ENCODE results near the gene GZF1.

The GZF1 gene

GRCh38 chr20:23393996-23394775 lies 32.2 kb downstream of the GZF1 start:
- no peak for DNase-seq
- intact Hi-C loops (cut with DNase I; ENCODE audit: low total_unique reads) = no loop called here
- H3K36me3 ChIP-seq = peaks cover 35 to 59% (median 52%) of the 10 kb centered on the region in 3 donors
- no peaks in the 10 kb centered on the region for H3K9me3 ChIP-seq
- no peaks in the 10 kb centered on the region for H3K27me3 ChIP-seq
- H3K4me1 ChIP-seq = no peaks in the 10 kb centered on the region
- H3K27ac ChIP-seq = no peak overlapping the region
- TF ChIP-seq, protein P1, sequence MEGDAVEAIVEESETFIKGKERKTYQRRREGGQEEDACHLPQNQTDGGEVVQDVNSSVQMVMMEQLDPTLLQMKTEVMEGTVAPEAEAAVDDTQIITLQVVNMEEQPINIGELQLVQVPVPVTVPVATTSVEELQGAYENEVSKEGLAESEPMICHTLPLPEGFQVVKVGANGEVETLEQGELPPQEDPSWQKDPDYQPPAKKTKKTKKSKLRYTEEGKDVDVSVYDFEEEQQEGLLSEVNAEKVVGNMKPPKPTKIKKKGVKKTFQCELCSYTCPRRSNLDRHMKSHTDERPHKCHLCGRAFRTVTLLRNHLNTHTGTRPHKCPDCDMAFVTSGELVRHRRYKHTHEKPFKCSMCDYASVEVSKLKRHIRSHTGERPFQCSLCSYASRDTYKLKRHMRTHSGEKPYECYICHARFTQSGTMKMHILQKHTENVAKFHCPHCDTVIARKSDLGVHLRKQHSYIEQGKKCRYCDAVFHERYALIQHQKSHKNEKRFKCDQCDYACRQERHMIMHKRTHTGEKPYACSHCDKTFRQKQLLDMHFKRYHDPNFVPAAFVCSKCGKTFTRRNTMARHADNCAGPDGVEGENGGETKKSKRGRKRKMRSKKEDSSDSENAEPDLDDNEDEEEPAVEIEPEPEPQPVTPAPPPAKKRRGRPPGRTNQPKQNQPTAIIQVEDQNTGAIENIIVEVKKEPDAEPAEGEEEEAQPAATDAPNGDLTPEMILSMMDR (IDR thresholded peaks at IDR 0.05) = no peak
- no peak overlapping the region for H3K4me3 ChIP-seq

GRCh38 chr20:23396950-23397627 lies 35.1 kb downstream of the GZF1 start:
- no peaks in the 10 kb centered on the region for H3K27me3 ChIP-seq
- H3K27ac ChIP-seq = no peak overlapping the region
- H3K9me3 ChIP-seq = no peaks in the 10 kb centered on the region
- no peak overlapping the region for H3K4me3 ChIP-seq
- TF ChIP-seq, protein P1 (IDR thresholded peaks at IDR 0.05) = no peak
- peaks cover 28 to 45% (median 43%) of the 10 kb centered on the region in 3 donors for H3K36me3 ChIP-seq
- intact Hi-C loops (cut with DNase I; ENCODE audit: low total_unique reads) = no loop called here
- no peak for DNase-seq
- no peaks in the 10 kb centered on the region for H3K4me1 ChIP-seq

DNA sequence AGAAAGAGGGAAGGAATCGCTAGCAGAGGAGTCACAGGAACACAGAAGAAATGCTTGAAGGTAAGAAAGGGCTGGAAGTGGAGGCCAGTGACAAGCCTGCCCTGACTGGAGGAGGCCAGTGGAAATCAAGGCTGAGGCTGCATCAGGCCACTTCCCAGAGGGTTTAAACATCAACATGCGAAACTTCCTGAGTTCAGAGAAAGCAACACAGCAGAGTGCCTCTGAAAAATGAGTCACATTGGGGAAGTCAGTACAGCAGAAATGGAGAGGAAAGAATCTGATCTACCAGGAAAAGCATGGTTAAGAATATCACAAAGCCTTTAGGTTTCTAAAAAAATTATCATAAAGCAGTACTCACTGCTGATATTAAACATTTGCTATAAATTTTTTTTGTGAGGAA lies 36.0 kb downstream of the GZF1 start:
- no peak for DNase-seq
- TF ChIP-seq, protein P1 (IDR thresholded peaks at IDR 0.05) = no peak
- no peaks in the 10 kb centered on the region for H3K9me3 ChIP-seq
- H3K27me3 ChIP-seq = no peaks in the 10 kb centered on the region
- intact Hi-C loops (cut with DNase I; ENCODE audit: low total_unique reads) = no loop called here
- peaks cover 21 to 37% (median 36%) of the 10 kb centered on the region in 3 donors for H3K36me3 ChIP-seq
- H3K4me1 ChIP-seq = no peaks in the 10 kb centered on the region
- H3K27ac ChIP-seq = no peak overlapping the region
- H3K4me3 ChIP-seq = no peak overlapping the region

DNA sequence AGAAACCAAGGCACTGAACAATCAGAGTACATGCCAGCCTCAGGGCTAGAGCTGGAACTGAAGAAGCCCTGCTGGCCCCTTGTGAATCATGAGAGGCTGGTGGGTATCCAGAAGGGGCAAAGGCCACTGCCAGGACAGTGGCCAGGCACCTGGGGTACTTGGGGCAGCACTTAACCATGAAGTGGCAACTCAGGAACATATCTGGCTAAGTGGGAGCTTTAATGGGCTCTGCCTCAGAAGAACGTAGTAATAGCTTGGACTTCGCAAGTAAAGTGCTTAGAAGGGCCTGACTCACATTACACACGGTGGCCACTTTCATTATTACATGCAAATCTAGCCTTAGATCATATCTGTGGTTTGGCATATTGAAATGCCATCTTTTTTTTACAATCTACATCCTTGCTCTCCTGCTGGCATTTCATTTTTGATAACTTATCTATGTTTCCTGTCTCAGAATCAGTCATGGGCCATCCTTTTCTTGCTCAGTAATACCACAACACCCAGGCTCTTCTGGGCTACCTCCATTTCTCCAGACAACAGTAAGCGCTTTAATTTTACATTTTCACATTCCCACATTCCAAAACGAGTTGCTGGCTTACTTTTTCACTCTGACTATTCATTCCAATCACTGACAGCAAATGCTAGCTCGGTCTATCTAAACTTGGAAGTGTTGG lies 37.7 kb downstream of the GZF1 start:
- TF ChIP-seq, protein P1 (IDR thresholded peaks at IDR 0.05) = no peak
- no peak overlapping the region for H3K27ac ChIP-seq
- H3K9me3 ChIP-seq = no peaks in the 10 kb centered on the region
- no peak overlapping the region for H3K4me3 ChIP-seq
- peaks cover 5 to 20% (median 19%) of the 10 kb centered on the region in 3 donors for H3K36me3 ChIP-seq
- DNase-seq = no peak
- intact Hi-C loops (cut with DNase I; ENCODE audit: low total_unique reads) = no loop called here
- H3K4me1 ChIP-seq = peaks cover 0 to 6% (median 2%) of the 10 kb centered on the region in 4 donors
- no peaks in the 10 kb centered on the region for H3K27me3 ChIP-seq

DNA sequence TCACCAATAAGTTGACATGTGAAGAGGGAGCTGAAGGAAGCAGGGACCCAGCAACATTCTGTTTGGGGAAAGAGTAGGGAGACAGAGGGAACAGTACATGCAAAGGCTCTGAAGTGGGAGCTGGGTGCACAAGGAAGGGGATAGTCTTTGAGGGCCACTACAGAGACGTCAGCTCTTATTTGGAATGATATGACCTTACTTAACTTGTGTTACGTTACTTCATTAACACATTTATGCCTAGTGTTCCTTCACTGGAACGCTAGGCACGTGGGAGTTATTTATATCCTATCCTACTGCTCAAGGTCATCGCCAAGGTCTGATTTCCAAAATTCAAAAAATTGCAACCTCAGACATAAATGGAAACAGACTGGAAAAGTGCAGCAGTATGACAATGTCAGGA lies 39.1 kb downstream of the GZF1 start:
- no peak for DNase-seq
- Histone ChIP-seq H3K4me3 (no peak overlapping the region), H3K4me1 (peaks cover 0 to 6% (median 2%) of the 10 kb centered on the region in 4 donors), H3K27ac (no peak overlapping the region), H3K27me3 (no peaks in the 10 kb centered on the region), H3K36me3 (peaks cover 0 to 13% (median 12%) of the 10 kb centered on the region in 3 donors), H3K9me3 (no peaks in the 10 kb centered on the region)
- TF ChIP-seq, protein P1 (IDR thresholded peaks at IDR 0.05) = no peak
- intact Hi-C loops (cut with DNase I; ENCODE audit: low total_unique reads) = no loop called here
